Prostate gland (tissue), 2 donors: Measurements from ENCODE around the gene CLPTM1L.

Experiments used
- POLR2A ChIP-seq: fragments of 450-650 bp; IDR thresholded peaks from one replicate; pipeline ENCODE4 v1.6.1; 2016; ENCODE audit warnings: antibody characterized with exemption, mild to moderate bottlenecking
- TF ChIP-seq, protein P1 (sequence below), 4 experiments: fragments of 200-600 bp in 2 of 4; fragments of 450-650 bp in 2 of 4; sonication (generic) in 2 of 4; IDR thresholded peaks; 1 replicate in 3 of 4; 2 replicates in 1 of 4; pipeline ENCODE4 v1.5.1; 2016 to 2019; ENCODE audit warnings: antibody characterized with exemption in 4 of 4, mild to moderate bottlenecking in 2 of 4, moderate library complexity in 2 of 4

DNA sequence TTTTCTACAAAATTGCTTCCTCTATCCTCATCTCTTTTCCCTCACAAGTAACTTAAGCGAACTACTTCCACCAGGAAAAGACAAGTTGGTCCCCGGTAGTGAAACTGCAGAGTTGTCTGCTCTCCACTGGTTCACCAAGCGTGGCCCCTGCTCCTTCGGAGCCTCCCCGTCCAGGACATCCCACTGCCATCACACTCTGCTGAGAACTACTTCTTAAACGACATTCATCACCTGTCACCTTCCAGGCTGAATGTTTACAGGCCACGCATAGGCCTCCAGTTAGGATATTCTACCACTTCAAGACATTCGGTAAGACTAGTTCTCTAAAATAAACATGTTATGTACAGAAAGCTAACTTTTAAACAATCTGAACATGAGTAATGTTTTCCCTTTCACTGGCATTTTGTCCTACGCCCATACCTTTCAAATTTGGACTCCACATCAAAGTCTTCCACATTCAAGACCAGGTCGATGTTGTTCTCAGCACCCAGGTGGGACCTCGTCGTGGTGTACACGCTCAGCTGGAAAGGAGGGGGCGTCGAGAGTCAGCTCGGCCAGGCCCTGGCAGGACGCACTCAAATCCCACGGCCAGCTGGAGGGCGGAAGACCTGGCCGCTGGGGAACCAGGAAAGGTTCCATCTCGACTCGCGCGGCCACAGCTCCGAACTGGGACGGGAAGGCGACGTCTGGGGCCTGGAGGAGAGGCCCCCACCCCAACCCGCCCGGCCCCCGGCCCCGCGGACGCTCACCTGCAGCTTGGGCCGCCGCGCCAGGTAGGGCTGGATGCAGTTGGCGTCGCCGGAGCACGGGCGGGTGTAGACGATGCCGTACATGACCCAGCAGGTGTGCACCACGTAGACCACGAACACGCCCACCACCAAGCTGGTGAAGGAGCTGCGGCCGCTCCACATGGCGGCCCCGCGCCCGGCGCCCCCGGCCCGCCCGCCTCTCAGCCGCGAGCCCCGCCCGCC, 683 bp downstream of the CLPTM1L start:
- TF ChIP-seq, protein P1, sequence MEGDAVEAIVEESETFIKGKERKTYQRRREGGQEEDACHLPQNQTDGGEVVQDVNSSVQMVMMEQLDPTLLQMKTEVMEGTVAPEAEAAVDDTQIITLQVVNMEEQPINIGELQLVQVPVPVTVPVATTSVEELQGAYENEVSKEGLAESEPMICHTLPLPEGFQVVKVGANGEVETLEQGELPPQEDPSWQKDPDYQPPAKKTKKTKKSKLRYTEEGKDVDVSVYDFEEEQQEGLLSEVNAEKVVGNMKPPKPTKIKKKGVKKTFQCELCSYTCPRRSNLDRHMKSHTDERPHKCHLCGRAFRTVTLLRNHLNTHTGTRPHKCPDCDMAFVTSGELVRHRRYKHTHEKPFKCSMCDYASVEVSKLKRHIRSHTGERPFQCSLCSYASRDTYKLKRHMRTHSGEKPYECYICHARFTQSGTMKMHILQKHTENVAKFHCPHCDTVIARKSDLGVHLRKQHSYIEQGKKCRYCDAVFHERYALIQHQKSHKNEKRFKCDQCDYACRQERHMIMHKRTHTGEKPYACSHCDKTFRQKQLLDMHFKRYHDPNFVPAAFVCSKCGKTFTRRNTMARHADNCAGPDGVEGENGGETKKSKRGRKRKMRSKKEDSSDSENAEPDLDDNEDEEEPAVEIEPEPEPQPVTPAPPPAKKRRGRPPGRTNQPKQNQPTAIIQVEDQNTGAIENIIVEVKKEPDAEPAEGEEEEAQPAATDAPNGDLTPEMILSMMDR (IDR thresholded peaks at IDR 0.05) = no peak
- TF ChIP-seq POLR2A = no peak
